DND-41 (cell line): Measurements from ENCODE around the gene BORCS5.

Experiments used
- ATAC-seq: fragments of 200-7000 bp; cut with Tn5 transposase; 3 replicates; pipeline ENCODE4 v1.9.1; 2021; ENCODE audit warnings: low read depth; ENCODE audit not compliant: insufficient read depth
- DNase-seq: peaks from one replicate; pipeline ENCODE4 v3.0.0-alpha.2; 2020
- H2AFZ ChIP-seq: 2 replicates; pipeline ENCODE4 v1.6.0; 2012; ENCODE audit warnings: low read depth, low read length
- H3K27ac ChIP-seq: 2 replicates; pipeline ENCODE4 v1.5.1; 2012; ENCODE audit warnings: low read length, inconsistent platforms
- H3K27me3 ChIP-seq: fragments of 200-600 bp; sonication (generic); 2 replicates; pipeline ENCODE4 v1.6.0; 2012; ENCODE audit warnings: low read length, mild to moderate bottlenecking, inconsistent platforms; ENCODE audit not compliant: insufficient read depth, poor library complexity
- H3K36me3 ChIP-seq: 2 replicates; pipeline ENCODE4 v1.5.1; 2012; ENCODE audit warnings: low read length, inconsistent platforms; ENCODE audit not compliant: insufficient read depth
- H3K4me1 ChIP-seq: 2 replicates; pipeline ENCODE4 v1.5.1; 2012; ENCODE audit warnings: mild to moderate bottlenecking, low read length; ENCODE audit not compliant: insufficient read depth
- H3K4me2 ChIP-seq: 2 replicates; pipeline ENCODE4 v1.6.0; 2012; ENCODE audit warnings: mild to moderate bottlenecking, moderate library complexity, low read length, inconsistent platforms; ENCODE audit not compliant: insufficient read depth
- H3K4me3 ChIP-seq, 2 experiments: fragments of 200-600 bp in 1 of 2; shearing (Covaris generic) in 1 of 2; 2 replicates each; pipeline ENCODE4 v1.5.1; 2012 to 2016; ENCODE audit warnings: inconsistent platforms in 2 of 2, low read length in 2 of 2, mild to moderate bottlenecking in 2 of 2, low read depth in 1 of 2, moderate library complexity in 1 of 2
- H3K79me2 ChIP-seq: 2 replicates; pipeline ENCODE4 v1.6.0; 2012; ENCODE audit warnings: low read length, inconsistent platforms; ENCODE audit not compliant: insufficient read depth
- H3K9ac ChIP-seq: 2 replicates; pipeline ENCODE4 v1.6.0; 2012; ENCODE audit warnings: low read depth, mild to moderate bottlenecking, inconsistent platforms, low read length, moderate library complexity
- H3K9me3 ChIP-seq: 2 replicates; pipeline ENCODE4 v1.5.1; 2012; ENCODE audit warnings: low read length, moderate library complexity, mild to moderate bottlenecking, inconsistent platforms; ENCODE audit not compliant: insufficient read depth, severe bottlenecking
- H4K20me1 ChIP-seq: 2 replicates; pipeline ENCODE4 v1.6.0; 2012; ENCODE audit warnings: low read length; ENCODE audit not compliant: insufficient read depth
- EZH2 ChIP-seq: IDR thresholded peaks from 3 replicates; pipeline ENCODE4 v1.6.1; 2012; ENCODE audit warnings: borderline replicate concordance, low read depth, mild to moderate bottlenecking, moderate library complexity, low read length, inconsistent platforms; ENCODE audit not compliant: severe bottlenecking
- TF ChIP-seq, protein P1 (sequence below): IDR thresholded peaks from 2 replicates; pipeline ENCODE4 v1.5.1; 2012; ENCODE audit warnings: borderline replicate concordance, low read length, moderate library complexity, mild to moderate bottlenecking; ENCODE audit not compliant: poor library complexity, severe bottlenecking; ENCODE audit errors: extremely low read depth

Gene BORCS5

DNA sequence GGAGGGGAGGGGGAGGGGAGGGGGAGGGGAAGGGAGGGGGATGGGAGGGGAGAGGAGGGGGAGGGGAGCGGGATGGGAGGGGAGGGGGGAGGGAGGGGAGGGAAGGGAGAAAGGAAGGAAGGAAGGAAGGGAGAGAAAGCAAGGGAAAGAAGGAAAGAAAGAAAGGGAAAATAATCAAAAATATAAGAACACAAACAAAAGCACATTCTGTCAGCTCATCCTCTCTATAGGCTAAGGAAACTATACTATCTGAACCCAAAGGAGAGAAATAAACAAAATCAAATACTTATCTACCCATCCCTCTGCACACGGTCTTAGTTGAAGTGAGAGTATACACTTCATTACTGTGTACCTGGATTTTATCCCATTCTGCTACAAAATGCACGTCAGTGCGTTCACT is 33.8 kb upstream of the BORCS5 start:
- H3K4me2 ChIP-seq = no peak overlapping the region
- no peak overlapping the region for H3K4me3 ChIP-seq
- H3K27me3 ChIP-seq = peaks cover 2% of the 10 kb centered on the region
- no peak overlapping the region for H2AFZ ChIP-seq
- no peaks in the 10 kb centered on the region for H3K9me3 ChIP-seq
- TF ChIP-seq, protein P1, sequence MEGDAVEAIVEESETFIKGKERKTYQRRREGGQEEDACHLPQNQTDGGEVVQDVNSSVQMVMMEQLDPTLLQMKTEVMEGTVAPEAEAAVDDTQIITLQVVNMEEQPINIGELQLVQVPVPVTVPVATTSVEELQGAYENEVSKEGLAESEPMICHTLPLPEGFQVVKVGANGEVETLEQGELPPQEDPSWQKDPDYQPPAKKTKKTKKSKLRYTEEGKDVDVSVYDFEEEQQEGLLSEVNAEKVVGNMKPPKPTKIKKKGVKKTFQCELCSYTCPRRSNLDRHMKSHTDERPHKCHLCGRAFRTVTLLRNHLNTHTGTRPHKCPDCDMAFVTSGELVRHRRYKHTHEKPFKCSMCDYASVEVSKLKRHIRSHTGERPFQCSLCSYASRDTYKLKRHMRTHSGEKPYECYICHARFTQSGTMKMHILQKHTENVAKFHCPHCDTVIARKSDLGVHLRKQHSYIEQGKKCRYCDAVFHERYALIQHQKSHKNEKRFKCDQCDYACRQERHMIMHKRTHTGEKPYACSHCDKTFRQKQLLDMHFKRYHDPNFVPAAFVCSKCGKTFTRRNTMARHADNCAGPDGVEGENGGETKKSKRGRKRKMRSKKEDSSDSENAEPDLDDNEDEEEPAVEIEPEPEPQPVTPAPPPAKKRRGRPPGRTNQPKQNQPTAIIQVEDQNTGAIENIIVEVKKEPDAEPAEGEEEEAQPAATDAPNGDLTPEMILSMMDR = no peak
- no peak for TF ChIP-seq EZH2
- H4K20me1 ChIP-seq = no peaks in the 10 kb centered on the region
- peaks cover 4% of the 10 kb centered on the region for H3K4me1 ChIP-seq
- H3K27ac ChIP-seq = no peak overlapping the region
- no peak overlapping the region for H3K9ac ChIP-seq
- no peaks in the 10 kb centered on the region for H3K36me3 ChIP-seq
- DNase-seq = no peak
- no peaks in the 10 kb centered on the region for H3K79me2 ChIP-seq
- ATAC-seq = no peak

DNA sequence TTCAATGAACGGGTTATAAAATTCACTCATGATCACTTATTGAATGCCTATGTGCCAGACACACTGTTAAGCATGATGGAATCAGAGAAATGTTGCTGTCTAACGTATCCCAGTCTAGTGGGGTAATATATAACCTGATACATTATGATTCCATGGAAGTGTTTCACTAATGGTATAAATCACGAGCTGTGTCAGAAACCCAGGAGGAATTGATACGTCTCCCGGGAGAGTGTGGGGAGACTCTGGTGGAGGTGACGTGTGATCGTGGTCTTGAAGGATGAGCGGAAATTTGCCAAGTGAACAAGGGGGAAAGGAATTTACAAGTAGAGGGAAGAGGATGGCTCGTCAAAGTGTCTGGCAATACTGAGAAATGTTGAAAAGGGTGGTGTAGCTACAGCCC is 33.3 kb upstream of the BORCS5 start:
- TF ChIP-seq EZH2 = no peak
- TF ChIP-seq, protein P1 = no peak
- H3K9ac ChIP-seq = no peak overlapping the region
- DNase-seq (no peak), ATAC-seq (no peak)
- peaks cover 2% of the 10 kb centered on the region for H3K27me3 ChIP-seq
- H4K20me1 ChIP-seq = no peaks in the 10 kb centered on the region
- no peak overlapping the region for H3K27ac ChIP-seq
- no peak overlapping the region for H3K4me2 ChIP-seq
- peaks cover 4% of the 10 kb centered on the region for H3K4me1 ChIP-seq
- no peak overlapping the region for H3K4me3 ChIP-seq
- no peaks in the 10 kb centered on the region for H3K9me3 ChIP-seq
- H2AFZ ChIP-seq = no peak overlapping the region
- H3K36me3 ChIP-seq = no peaks in the 10 kb centered on the region
- H3K79me2 ChIP-seq = no peaks in the 10 kb centered on the region

- no peaks in the 10 kb centered on the region for H3K79me2 ChIP-seq
- H4K20me1 ChIP-seq = no peaks in the 10 kb centered on the region
- H3K9ac ChIP-seq = no peak overlapping the region
- no peak overlapping the region for H3K4me2 ChIP-seq
- ATAC-seq (no peak), DNase-seq (no peak)
- H3K27me3 ChIP-seq = no peaks in the 10 kb centered on the region
- H3K4me1 ChIP-seq = peaks cover 4% of the 10 kb centered on the region
- H2AFZ ChIP-seq = no peak overlapping the region
- TF ChIP-seq EZH2 = no peak
- TF ChIP-seq, protein P1 = no peak
- H3K9me3 ChIP-seq = no peaks in the 10 kb centered on the region
- H3K27ac ChIP-seq = no peak overlapping the region
- no peaks in the 10 kb centered on the region for H3K36me3 ChIP-seq
- no peak overlapping the region for H3K4me3 ChIP-seq
These were observed 30.6 kb upstream of the BORCS5 start for GRCh38 chr12:12326262-12326661.

DNA sequence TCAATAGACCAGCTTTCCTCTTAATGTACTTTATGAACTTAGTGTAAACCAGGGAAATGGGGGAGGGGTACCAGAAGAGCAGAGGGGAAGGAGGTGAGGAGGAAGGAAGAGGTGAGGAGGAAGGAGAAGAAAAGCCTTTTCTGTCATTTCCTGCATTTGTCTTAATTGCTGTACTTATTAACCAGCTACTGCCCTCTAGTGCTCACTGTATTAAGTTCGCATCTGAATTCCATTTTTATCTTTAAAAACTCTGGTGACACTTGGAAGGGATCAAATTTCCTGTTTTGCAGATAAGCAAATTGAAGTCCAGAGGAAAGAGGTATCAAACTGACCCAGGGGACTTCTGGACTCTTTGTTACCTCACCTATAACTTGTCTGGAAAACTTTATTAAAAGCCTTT is 29.1 kb upstream of the BORCS5 start:
- peak overlapping the region; percentile 35; the same call in 1 of the 2 replicates for H2AFZ ChIP-seq
- no peaks in the 10 kb centered on the region for H3K36me3 ChIP-seq
- no peaks in the 10 kb centered on the region for H3K79me2 ChIP-seq
- no peaks in the 10 kb centered on the region for H3K27me3 ChIP-seq
- no peaks in the 10 kb centered on the region for H4K20me1 ChIP-seq
- no peak overlapping the region for H3K4me2 ChIP-seq
- H3K9me3 ChIP-seq = no peaks in the 10 kb centered on the region
- no peak overlapping the region for H3K27ac ChIP-seq
- ATAC-seq (peak; percentile 88), DNase-seq (peak; percentile 48)
- no peak for TF ChIP-seq EZH2
- TF ChIP-seq, protein P1 = peak; percentile 89
- H3K9ac ChIP-seq = no peak overlapping the region
- peaks cover 4% of the 10 kb centered on the region for H3K4me1 ChIP-seq
- H3K4me3 ChIP-seq = no peak overlapping the region
